ENCODE results near the gene ZNF585A.

DNA sequence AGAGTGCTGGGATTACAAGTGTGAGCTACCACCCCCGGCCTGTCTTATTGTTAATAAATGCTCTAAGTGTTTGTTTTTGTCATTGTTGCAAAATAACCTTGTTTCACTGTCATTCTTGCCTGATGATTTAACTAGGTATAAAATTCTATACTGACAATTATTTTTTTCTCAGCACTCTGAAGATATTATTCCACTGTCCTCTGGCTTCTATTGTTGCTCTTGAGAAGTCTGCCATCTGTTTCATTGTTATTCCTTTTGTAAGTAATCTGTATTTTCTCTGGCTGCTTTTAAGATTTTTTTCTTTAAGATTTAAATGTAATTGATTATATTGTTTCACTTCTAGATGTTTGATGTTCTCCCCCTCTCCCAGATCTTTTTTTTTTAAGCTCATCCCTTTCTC lies 76.6 kb downstream of the ZNF585A start:
- TF ChIP-seq, protein P1, sequence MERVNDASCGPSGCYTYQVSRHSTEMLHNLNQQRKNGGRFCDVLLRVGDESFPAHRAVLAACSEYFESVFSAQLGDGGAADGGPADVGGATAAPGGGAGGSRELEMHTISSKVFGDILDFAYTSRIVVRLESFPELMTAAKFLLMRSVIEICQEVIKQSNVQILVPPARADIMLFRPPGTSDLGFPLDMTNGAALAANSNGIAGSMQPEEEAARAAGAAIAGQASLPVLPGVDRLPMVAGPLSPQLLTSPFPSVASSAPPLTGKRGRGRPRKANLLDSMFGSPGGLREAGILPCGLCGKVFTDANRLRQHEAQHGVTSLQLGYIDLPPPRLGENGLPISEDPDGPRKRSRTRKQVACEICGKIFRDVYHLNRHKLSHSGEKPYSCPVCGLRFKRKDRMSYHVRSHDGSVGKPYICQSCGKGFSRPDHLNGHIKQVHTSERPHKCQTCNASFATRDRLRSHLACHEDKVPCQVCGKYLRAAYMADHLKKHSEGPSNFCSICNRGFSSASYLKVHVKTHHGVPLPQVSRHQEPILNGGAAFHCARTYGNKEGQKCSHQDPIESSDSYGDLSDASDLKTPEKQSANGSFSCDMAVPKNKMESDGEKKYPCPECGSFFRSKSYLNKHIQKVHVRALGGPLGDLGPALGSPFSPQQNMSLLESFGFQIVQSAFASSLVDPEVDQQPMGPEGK (CRISPR knock-in tag; IDR thresholded peaks at IDR 0.05; ENCODE audit: borderline replicate concordance): no peak
- TF ChIP-seq ZFP3 (CRISPR knock-in tag; IDR thresholded peaks at IDR 0.05) (no peak), ESRRG (CRISPR knock-in tag; IDR thresholded peaks at IDR 0.05) (no peak), RARB (CRISPR knock-in tag; IDR thresholded peaks at IDR 0.05) (no peak), ZFP30 (CRISPR knock-in tag; IDR thresholded peaks at IDR 0.05) (no peak), BACH2 (CRISPR knock-in tag; IDR thresholded peaks at IDR 0.05; ENCODE audit: borderline replicate concordance) (no peak), ISL1 (CRISPR knock-in tag; IDR thresholded peaks at IDR 0.05) (no peak)
- TF ChIP-seq, protein P2, sequence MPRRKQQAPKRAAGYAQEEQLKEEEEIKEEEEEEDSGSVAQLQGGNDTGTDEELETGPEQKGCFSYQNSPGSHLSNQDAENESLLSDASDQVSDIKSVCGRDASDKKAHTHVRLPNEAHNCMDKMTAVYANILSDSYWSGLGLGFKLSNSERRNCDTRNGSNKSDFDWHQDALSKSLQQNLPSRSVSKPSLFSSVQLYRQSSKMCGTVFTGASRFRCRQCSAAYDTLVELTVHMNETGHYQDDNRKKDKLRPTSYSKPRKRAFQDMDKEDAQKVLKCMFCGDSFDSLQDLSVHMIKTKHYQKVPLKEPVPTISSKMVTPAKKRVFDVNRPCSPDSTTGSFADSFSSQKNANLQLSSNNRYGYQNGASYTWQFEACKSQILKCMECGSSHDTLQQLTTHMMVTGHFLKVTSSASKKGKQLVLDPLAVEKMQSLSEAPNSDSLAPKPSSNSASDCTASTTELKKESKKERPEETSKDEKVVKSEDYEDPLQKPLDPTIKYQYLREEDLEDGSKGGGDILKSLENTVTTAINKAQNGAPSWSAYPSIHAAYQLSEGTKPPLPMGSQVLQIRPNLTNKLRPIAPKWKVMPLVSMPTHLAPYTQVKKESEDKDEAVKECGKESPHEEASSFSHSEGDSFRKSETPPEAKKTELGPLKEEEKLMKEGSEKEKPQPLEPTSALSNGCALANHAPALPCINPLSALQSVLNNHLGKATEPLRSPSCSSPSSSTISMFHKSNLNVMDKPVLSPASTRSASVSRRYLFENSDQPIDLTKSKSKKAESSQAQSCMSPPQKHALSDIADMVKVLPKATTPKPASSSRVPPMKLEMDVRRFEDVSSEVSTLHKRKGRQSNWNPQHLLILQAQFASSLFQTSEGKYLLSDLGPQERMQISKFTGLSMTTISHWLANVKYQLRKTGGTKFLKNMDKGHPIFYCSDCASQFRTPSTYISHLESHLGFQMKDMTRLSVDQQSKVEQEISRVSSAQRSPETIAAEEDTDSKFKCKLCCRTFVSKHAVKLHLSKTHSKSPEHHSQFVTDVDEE (CRISPR knock-in tag; IDR thresholded peaks at IDR 0.05): no peak
- TF ChIP-seq, protein P3, sequence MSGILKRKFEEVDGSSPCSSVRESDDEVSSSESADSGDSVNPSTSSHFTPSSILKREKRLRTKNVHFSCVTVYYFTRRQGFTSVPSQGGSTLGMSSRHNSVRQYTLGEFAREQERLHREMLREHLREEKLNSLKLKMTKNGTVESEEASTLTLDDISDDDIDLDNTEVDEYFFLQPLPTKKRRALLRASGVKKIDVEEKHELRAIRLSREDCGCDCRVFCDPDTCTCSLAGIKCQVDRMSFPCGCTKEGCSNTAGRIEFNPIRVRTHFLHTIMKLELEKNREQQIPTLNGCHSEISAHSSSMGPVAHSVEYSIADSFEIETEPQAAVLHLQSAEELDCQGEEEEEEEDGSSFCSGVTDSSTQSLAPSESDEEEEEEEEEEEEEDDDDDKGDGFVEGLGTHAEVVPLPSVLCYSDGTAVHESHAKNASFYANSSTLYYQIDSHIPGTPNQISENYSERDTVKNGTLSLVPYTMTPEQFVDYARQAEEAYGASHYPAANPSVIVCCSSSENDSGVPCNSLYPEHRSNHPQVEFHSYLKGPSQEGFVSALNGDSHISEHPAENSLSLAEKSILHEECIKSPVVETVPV (CRISPR knock-in tag; IDR thresholded peaks at IDR 0.05): no peak
